GM23248 (cell line): Measurements from ENCODE around the gene HNRNPK. TPM values are rescaled to one million over a fixed set of nuclear protein-coding genes. Genes with fewer than 3 reads are reported as not detected.
A peak's percentile ranks its signal among the peaks of the same experiment; 100 is the strongest.

Source experiments
- DNase-seq: peaks from one replicate; pipeline ENCODE4 v3.0.0-alpha.2; 2015
- H2AFZ ChIP-seq: fragments of 200-600 bp; sonication (generic); 2 replicates; pipeline ENCODE4 v1.6.1; 2016; ENCODE audit warnings: antibody characterized with exemption
- H3F3A ChIP-seq: fragments of 200-600 bp; sonication (generic); 2 replicates; pipeline ENCODE4 v1.6.1; 2016; ENCODE audit warnings: mild to moderate bottlenecking, antibody characterized with exemption, mixed run types; ENCODE audit not compliant: insufficient read depth
- H3K27ac ChIP-seq: fragments of 200-600 bp; sonication (generic); 2 replicates; pipeline ENCODE4 v1.5.1; 2016; ENCODE audit warnings: mild to moderate bottlenecking
- H3K27me3 ChIP-seq: fragments of 200-600 bp; sonication (generic); replicated peaks from 2 replicates; pipeline ENCODE4 v1.6.1; 2016; ENCODE audit warnings: mild to moderate bottlenecking; ENCODE audit not compliant: insufficient read depth
- H3K36me3 ChIP-seq: fragments of 200-600 bp; sonication (generic); 2 replicates; pipeline ENCODE4 v1.6.1; 2016; ENCODE audit warnings: low read depth, mild to moderate bottlenecking
- H3K4me1 ChIP-seq: fragments of 200-600 bp; sonication (generic); 2 replicates; pipeline ENCODE4 v1.6.1; 2016; ENCODE audit warnings: mild to moderate bottlenecking; ENCODE audit not compliant: insufficient read depth
- H3K4me2 ChIP-seq: fragments of 200-600 bp; sonication (generic); one replicate; pipeline ENCODE4 v1.6.1; 2016; ENCODE audit warnings: mild to moderate bottlenecking; ENCODE audit not compliant: unreplicated experiment
- H3K4me3 ChIP-seq: fragments of 200-600 bp; sonication (generic); 2 replicates; pipeline ENCODE4 v1.5.1; 2016; ENCODE audit warnings: mild to moderate bottlenecking
- H3K79me2 ChIP-seq: fragments of 200-600 bp; sonication (generic); 2 replicates; pipeline ENCODE4 v1.6.1; 2016; ENCODE audit warnings: mild to moderate bottlenecking; ENCODE audit not compliant: insufficient read depth
- H3K9ac ChIP-seq: fragments of 200-600 bp; sonication (generic); 2 replicates; pipeline ENCODE4 v1.6.1; 2016; ENCODE audit warnings: mild to moderate bottlenecking
- H3K9me2 ChIP-seq: fragments of 200-600 bp; sonication (generic); 2 replicates; pipeline ENCODE4 v1.6.1; 2016; ENCODE audit warnings: mixed run types, mild to moderate bottlenecking, moderate library complexity; ENCODE audit not compliant: insufficient read depth
- H3K9me3 ChIP-seq: fragments of 200-600 bp; sonication (generic); one replicate; pipeline ENCODE4 v1.6.1; 2017; ENCODE audit warnings: low read depth
- H4K20me1 ChIP-seq: fragments of 200-600 bp; sonication (generic); 2 replicates; pipeline ENCODE4 v1.6.0; 2016; ENCODE audit not compliant: insufficient read depth
- EZH2 ChIP-seq: fragments of 200-600 bp; sonication (generic); IDR thresholded peaks from 2 replicates; pipeline ENCODE4 v1.6.1; 2018; ENCODE audit warnings: antibody characterized with exemption, mild to moderate bottlenecking; ENCODE audit not compliant: insufficient read depth, poor library complexity, severe bottlenecking
- EZH2phosphoT487 ChIP-seq: fragments of 200-600 bp; sonication (generic); IDR thresholded peaks from 2 replicates; pipeline ENCODE4 v1.6.1; 2018; ENCODE audit warnings: antibody characterized with exemption, moderate library complexity, mild to moderate bottlenecking, low read depth; ENCODE audit not compliant: insufficient read depth
- whole genome bisulfite sequencing, 2 experiments: methylation state at CpG; one replicate each; pipeline ENCODE4 v1.1.6; 2015 to 2017; ENCODE audit warnings: low lambda C conversion rate in 2 of 2, low coverage in 1 of 2; ENCODE audit errors: missing lambda C conversion rate in 2 of 2; 5-methylcytosine and 5-hydroxymethylcytosine counted together
- in situ Hi-C: fragments of 300-500 bp; cut with MboI; formaldehyde crosslinking; loops from 2 replicates; pipeline ENCODE4 v1.15.0; 2020
- polyA plus RNA-seq: library from polyadenylated mRNA; unstranded; fragments of >200 nt; fragmentation: Nextera tagmentation; extraction: Ambion mirVana; gene quantifications from 2 replicates; pipeline ENCODE4 v1.2.1, GENCODE V29; 2016
- total RNA-seq: library from RNA; depleted of rRNA; stranded (reverse); fragments of >200 nt; shearing (Covaris generic); gene quantifications from 2 replicates; pipeline ENCODE4 v1.2.3, GENCODE V29; 2014

The HNRNPK gene
- total and polyA plus RNA-seq, 2 experiments from 2014 or later: 370 to 500 TPM

DNA sequence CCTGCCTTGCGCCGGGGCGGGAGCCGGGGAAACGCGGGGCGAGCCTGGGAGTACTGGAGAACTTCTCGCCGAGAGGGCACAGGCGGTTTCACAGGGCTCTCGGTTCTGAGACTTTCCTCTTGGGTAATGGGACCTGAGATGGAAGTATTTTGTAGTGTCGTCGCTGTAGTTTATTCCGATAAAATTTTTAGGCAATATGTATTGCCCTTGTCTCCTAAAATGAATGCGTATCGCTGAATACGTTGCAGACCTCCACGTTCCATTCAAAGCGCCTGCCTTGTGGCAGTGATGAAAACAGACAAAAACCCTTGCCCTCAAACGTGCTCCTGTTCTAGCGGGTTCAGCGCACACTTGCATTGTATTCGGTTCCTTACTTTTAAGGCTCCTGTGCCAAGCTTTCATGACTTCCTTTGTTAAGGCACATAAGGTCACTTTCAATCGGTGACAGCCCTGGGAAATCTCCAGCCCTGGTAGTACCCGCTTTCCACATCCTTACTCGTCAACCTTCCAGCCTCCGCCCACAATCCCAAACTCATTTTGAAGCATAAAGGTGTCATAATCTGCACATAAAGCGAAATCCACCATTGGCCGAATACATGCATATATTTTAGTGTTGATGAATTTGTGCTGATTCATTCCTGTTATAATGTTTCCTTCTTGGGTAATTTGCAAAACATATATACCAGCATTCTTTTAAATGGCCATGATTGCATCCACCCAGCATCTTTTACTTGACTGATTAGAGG, 1.3 kb upstream of the HNRNPK start:
- Histone ChIP-seq H3K36me3 (peaks cover 18% of the 10 kb centered on the region), H3K9ac (peak overlapping the region; percentile 100), H3K9me3 (no peaks in the 10 kb centered on the region), H3K27me3 (no peaks in the 10 kb centered on the region), H3K4me2 (peak overlapping the region; percentile 91), H3F3A (peaks cover 39% of the 10 kb centered on the region), H3K79me2 (peaks cover 91% of the 10 kb centered on the region), H3K27ac (peak overlapping the region; percentile 99), H3K9me2 (no peaks in the 10 kb centered on the region), H2AFZ (peak overlapping the region; percentile 83), H3K4me3 (peak overlapping the region; percentile 95), H4K20me1 (peaks cover 29% of the 10 kb centered on the region), H3K4me1 (peaks cover 18% of the 10 kb centered on the region)
- in situ Hi-C loops: no loop called here
- DNase-seq: peak; percentile 77
- TF ChIP-seq EZH2phosphoT487 (no peak), EZH2 (no peak)
- WGBS, 2 experiments: 1 to 2% methylated on average over 29 of the region's 29 CpGs

DNA sequence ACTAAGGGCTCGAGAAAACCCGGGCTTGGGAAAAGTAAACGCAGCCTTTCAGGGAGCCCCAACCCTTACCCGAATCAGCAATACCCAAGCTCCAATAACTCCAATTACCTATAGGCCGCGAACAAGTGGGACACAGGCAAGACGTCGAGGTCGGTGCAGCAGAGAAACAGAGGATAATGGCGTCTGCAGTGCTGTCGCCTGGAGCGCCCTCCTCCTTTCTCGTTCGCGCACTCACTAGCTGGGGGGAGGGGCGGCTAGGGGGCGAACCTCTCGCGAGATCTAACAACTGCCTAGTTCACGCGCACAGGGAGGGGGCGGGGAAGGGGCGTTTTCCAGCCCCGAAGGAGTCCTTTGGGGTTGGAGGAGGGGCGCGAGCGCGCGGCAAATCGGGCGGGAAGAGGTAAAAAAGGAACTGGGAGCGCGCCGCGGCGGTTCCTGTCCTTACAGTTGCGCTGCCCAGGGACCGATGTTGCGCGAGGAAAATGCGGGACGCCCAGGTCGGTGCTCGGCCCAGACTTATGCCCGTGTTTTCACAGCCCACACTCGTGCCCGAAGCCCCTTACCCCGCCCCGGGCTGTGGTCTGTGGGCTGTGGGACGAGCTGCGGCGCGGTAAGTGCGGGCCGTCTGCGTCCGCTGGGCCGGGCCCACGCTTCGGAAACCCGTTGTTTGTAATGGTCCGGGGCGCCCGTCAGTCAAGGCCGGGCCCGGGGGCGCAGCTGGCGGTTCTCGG, 545 bp upstream of the HNRNPK start, which contains the start of gene RMI1:
RMI1 (plus strand) TSS at position 411 of the 731 bp plus-strand sequence. CDS start 20,182 bp downstream, outside the sequence.
- Histone ChIP-seq H3K36me3 (peaks cover 25% of the 10 kb centered on the region), H3K9ac (peak within 1 kb of the TSS; percentile 100), H3K4me1 (peaks cover 24% of the 10 kb centered on the region), H2AFZ (peak within 1 kb of the TSS; percentile 83), H3F3A (peaks cover 46% of the 10 kb centered on the region), H3K27me3 (no peaks in the 10 kb centered on the region), H3K9me3 (no peaks in the 10 kb centered on the region), H4K20me1 (peaks cover 36% of the 10 kb centered on the region), H3K9me2 (no peaks in the 10 kb centered on the region), H3K79me2 (peaks cover 91% of the 10 kb centered on the region), H3K4me2 (peak within 1 kb of the TSS; percentile 91), H3K27ac (peak within 1 kb of the TSS; percentile 99), H3K4me3 (peak within 1 kb of the TSS; percentile 95)
- in situ Hi-C loops: no loop called here
- WGBS, 2 experiments: 1 to 3% methylated on average over 37 to 58 of the region's 69 CpGs
- peak; percentile 100 for DNase-seq
- TF ChIP-seq EZH2phosphoT487: no peak
- TF ChIP-seq EZH2: no peak

DNA sequence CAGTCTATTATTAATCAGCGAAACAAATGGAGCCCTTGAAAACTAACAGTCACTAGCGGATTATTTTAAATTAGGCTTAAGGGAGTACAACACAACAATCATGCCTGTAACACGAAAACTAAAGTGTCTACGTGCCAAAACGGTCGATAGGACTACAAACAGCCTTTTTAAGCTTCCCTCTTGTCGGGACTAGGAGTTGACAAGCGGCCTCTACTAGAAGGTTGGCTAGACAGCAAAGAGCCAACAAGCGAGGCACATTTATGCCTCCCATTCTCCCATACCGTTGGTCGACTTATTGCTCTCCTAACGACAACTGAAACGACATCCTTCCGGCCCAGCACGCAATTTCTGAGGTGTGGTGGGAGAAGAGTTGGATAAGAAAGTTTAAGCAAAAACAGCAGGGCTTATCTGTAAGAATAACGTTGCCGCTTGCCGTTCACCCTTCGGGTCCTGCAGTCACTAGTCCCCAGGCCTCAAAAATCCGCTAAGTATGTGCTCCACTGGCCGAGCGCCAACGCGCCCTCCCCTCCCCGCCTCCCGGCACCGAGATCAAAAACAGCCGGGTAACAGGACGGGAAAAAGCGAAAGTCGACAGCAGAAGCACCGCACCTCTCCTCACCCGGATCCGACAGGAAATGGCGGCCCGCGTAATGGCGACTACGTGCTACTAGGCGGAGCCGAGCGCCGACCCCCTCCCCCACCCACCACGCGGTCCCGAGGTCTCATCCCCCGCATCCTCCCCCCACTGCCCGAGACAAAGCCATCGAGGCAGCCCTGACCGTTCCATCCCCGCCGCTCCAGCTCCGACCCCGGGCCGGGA, 813 bp downstream of the HNRNPK start:
- H3K4me2 ChIP-seq: peak overlapping the region; percentile 93
- in situ Hi-C loops: no loop called here
- H3K27ac ChIP-seq: peak overlapping the region; percentile 99
- peak; percentile 91 for DNase-seq
- TF ChIP-seq EZH2phosphoT487 (no peak), EZH2 (no peak)
- H3F3A ChIP-seq: peaks cover 60% of the 10 kb centered on the region
- no peaks in the 10 kb centered on the region for H3K27me3 ChIP-seq
- H3K9me2 ChIP-seq: no peaks in the 10 kb centered on the region
- H3K4me3 ChIP-seq: peak overlapping the region; percentile 95
- peak overlapping the region; percentile 100 for H3K9ac ChIP-seq
- peaks cover 49% of the 10 kb centered on the region for H4K20me1 ChIP-seq
- peaks cover 24% of the 10 kb centered on the region for H3K4me1 ChIP-seq
- 1% methylated on average over 39 to 55 of the region's 55 CpGs for WGBS, 2 experiments
- H3K79me2 ChIP-seq: peaks cover 91% of the 10 kb centered on the region
- peaks cover 39% of the 10 kb centered on the region for H3K36me3 ChIP-seq
- H3K9me3 ChIP-seq: no peaks in the 10 kb centered on the region
- H2AFZ ChIP-seq: no peak overlapping the region

DNA sequence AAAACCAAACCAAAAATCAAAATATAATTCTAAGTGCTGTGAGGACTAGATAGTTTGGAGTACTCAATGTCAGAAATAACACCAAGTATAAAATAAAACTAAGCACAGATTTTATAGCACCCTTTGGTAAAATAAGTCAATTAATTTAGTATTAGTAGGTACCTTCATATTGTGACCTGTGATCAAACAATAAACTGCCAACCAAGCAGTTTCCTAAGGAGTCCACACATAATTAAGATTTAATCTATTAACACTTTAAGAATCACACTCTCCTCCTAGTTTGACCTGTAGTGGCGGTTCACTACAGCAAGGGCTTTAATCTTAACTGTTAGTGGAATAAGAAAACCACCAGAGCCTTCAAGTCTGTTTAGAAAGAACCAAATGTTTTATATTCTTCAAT, 2.8 kb downstream of the HNRNPK start:
- Histone ChIP-seq H3K79me2 (peaks cover 91% of the 10 kb centered on the region), H3K4me3 (peak overlapping the region; percentile 95), H3K9me2 (no peaks in the 10 kb centered on the region), H3K36me3 (peaks cover 59% of the 10 kb centered on the region), H3F3A (peaks cover 78% of the 10 kb centered on the region), H3K9me3 (no peaks in the 10 kb centered on the region), H3K27me3 (no peaks in the 10 kb centered on the region), H3K27ac (peak overlapping the region; percentile 8; the same call in 1 of the 2 replicates), H3K4me1 (peaks cover 28% of the 10 kb centered on the region), H3K4me2 (peak overlapping the region; percentile 93), H2AFZ (no peak overlapping the region), H4K20me1 (peaks cover 57% of the 10 kb centered on the region), H3K9ac (peak overlapping the region; percentile 100)
- 53 to 63% methylated on average over 1 of the region's 1 CpG for WGBS, 2 experiments
- in situ Hi-C loops: no loop called here
- no peak for DNase-seq
- TF ChIP-seq EZH2 (no peak), EZH2phosphoT487 (no peak)
